HEK293 (cell line): ENCODE measurements around the gene AP1B1.

Experiments used
- CTCF ChIA-PET: fragments of 350-600 bp; formaldehyde crosslinking; extraction: SDS; loops from one replicate; lab custom pipeline; 2021; ENCODE audit warnings: antibody characterized with exemption; lab: Yijun Ruan, JAX
- POLR2A ChIA-PET: fragments of 300-600 bp; formaldehyde crosslinking; extraction: SDS; loops from one replicate; lab custom pipeline; 2020; ENCODE audit warnings: antibody characterized with exemption, inconsistent platforms; lab: Yijun Ruan, JAX
- H3K27ac ChIP-seq: fragments of 200-500 bp; sonication (Bioruptor generic); 2 replicates; pipeline ENCODE4 v1.5.1; 2014; ENCODE audit warnings: low read depth, low read length, control low read depth, inconsistent platforms; ENCODE audit errors: extremely low read depth
- H3K36me3 ChIP-seq, 2 experiments: fragments of 200-500 bp in 1 of 2; sonication (Bioruptor generic) in 1 of 2; 1 replicate in 1 of 2; 2 replicates in 1 of 2; pipeline ENCODE4 v1.5.1; 2014 to 2017; ENCODE audit warnings: inconsistent platforms in 2 of 2, low read length in 2 of 2; ENCODE audit not compliant: control insufficient read depth in 2 of 2, insufficient read depth in 1 of 2
- H3K4me1 ChIP-seq: fragments of 200-500 bp; sonication (Bioruptor generic); 2 replicates; pipeline ENCODE4 v1.5.1; 2014; ENCODE audit warnings: mild to moderate bottlenecking, low read length, inconsistent platforms; ENCODE audit not compliant: control insufficient read depth, insufficient read depth
- H3K4me3 ChIP-seq: 2 replicates; pipeline ENCODE4 v1.5.1; 2011; ENCODE audit warnings: low read depth, mild to moderate bottlenecking, control low read depth, low read length, moderate library complexity
- H3K9me3 ChIP-seq: fragments of 200-500 bp; sonication (Bioruptor generic); 2 replicates; pipeline ENCODE4 v1.5.1; 2014; ENCODE audit warnings: low read depth, low read length, inconsistent platforms; ENCODE audit not compliant: control insufficient read depth, insufficient read depth
- GLIS1 ChIP-seq: fragments of 450-650 bp; formaldehyde crosslinking; IDR thresholded peaks from 2 replicates; pipeline ENCODE4 v1.5.1; 2016; ENCODE audit warnings: missing biosample characterization, missing genetic modification characterization
- IKZF3 ChIP-seq: fragments of 450-650 bp; IDR thresholded peaks from 2 replicates; pipeline ENCODE4 v1.5.0; 2018; ENCODE audit warnings: missing biosample characterization, mild to moderate bottlenecking, missing genetic modification characterization, moderate library complexity
- KLF10 ChIP-seq: fragments of 450-650 bp; IDR thresholded peaks from 2 replicates; pipeline ENCODE4 v1.5.1; 2018; ENCODE audit warnings: missing biosample characterization, mild to moderate bottlenecking, missing genetic modification characterization
- KLF16 ChIP-seq: fragments of 450-650 bp; formaldehyde crosslinking; IDR thresholded peaks from 2 replicates; pipeline ENCODE4 v1.5.1; 2017; ENCODE audit warnings: missing biosample characterization, missing genetic modification characterization
- KLF17 ChIP-seq: fragments of 450-650 bp; formaldehyde crosslinking; IDR thresholded peaks from 2 replicates; pipeline ENCODE4 v1.5.1; 2016; ENCODE audit warnings: missing biosample characterization, missing genetic modification characterization
- KLF9 ChIP-seq: fragments of 450-650 bp; formaldehyde crosslinking; IDR thresholded peaks from 2 replicates; pipeline ENCODE4 v1.5.1; 2016; ENCODE audit warnings: missing biosample characterization, missing genetic modification characterization, low read depth
- MYNN ChIP-seq: fragments of 450-650 bp; formaldehyde crosslinking; IDR thresholded peaks from 2 replicates; pipeline ENCODE4 v1.5.1; 2016; ENCODE audit warnings: missing biosample characterization, missing genetic modification characterization, borderline replicate concordance
- OSR2 ChIP-seq: fragments of 450-650 bp; formaldehyde crosslinking; IDR thresholded peaks from 2 replicates; pipeline ENCODE4 v1.5.1; 2016; ENCODE audit warnings: missing biosample characterization, missing genetic modification characterization
- SP3 ChIP-seq: fragments of 450-650 bp; formaldehyde crosslinking; IDR thresholded peaks from 2 replicates; pipeline ENCODE4 v1.5.1; 2016; ENCODE audit warnings: missing biosample characterization, missing genetic modification characterization
- SP7 ChIP-seq: fragments of 450-650 bp; formaldehyde crosslinking; IDR thresholded peaks from 2 replicates; pipeline ENCODE4 v1.5.1; 2016; ENCODE audit warnings: missing biosample characterization, missing genetic modification characterization
- ZBTB17 ChIP-seq: fragments of 450-650 bp; formaldehyde crosslinking; IDR thresholded peaks from 2 replicates; pipeline ENCODE4 v1.5.1; 2016; ENCODE audit warnings: missing biosample characterization, missing genetic modification characterization
- ZBTB48 ChIP-seq: fragments of 450-650 bp; formaldehyde crosslinking; IDR thresholded peaks from 2 replicates; pipeline ENCODE4 v1.5.1; 2016; ENCODE audit warnings: missing biosample characterization, missing genetic modification characterization
- ZFHX2 ChIP-seq: fragments of 450-650 bp; formaldehyde crosslinking; conservative IDR thresholded peaks from 2 replicates; pipeline ENCODE4 v1.5.1; 2016; ENCODE audit warnings: missing biosample characterization, missing genetic modification characterization
- ZFP69B ChIP-seq: fragments of 450-650 bp; formaldehyde crosslinking; IDR thresholded peaks from 2 replicates; pipeline ENCODE4 v1.5.1; 2016; ENCODE audit warnings: missing biosample characterization, missing genetic modification characterization
- ZNF16 ChIP-seq: fragments of 450-650 bp; formaldehyde crosslinking; IDR thresholded peaks from 2 replicates; pipeline ENCODE4 v1.5.1; 2016; ENCODE audit warnings: low read depth, missing biosample characterization, missing genetic modification characterization
- ZNF169 ChIP-seq: fragments of 450-650 bp; formaldehyde crosslinking; IDR thresholded peaks from 2 replicates; pipeline ENCODE4 v1.5.1; 2016; ENCODE audit warnings: missing biosample characterization, missing genetic modification characterization
- ZNF223 ChIP-seq: fragments of 450-650 bp; formaldehyde crosslinking; IDR thresholded peaks from 2 replicates; pipeline ENCODE4 v1.5.1; 2016; ENCODE audit warnings: missing biosample characterization, missing genetic modification characterization
- ZNF24 ChIP-seq: fragments of 450-650 bp; formaldehyde crosslinking; IDR thresholded peaks from 2 replicates; pipeline ENCODE4 v1.5.1; 2016; ENCODE audit warnings: missing biosample characterization, missing genetic modification characterization
- ZNF280D ChIP-seq: fragments of 450-650 bp; formaldehyde crosslinking; IDR thresholded peaks from 2 replicates; pipeline ENCODE4 v1.5.1; 2016; ENCODE audit warnings: missing biosample characterization, missing genetic modification characterization
- ZNF324 ChIP-seq: fragments of 450-650 bp; formaldehyde crosslinking; IDR thresholded peaks from 2 replicates; pipeline ENCODE4 v1.5.1; 2016; ENCODE audit warnings: missing biosample characterization, missing genetic modification characterization
- ZNF335 ChIP-seq: fragments of 450-650 bp; formaldehyde crosslinking; conservative IDR thresholded peaks from 2 replicates; pipeline ENCODE4 v1.5.1; 2016; ENCODE audit warnings: missing biosample characterization, missing genetic modification characterization
- ZNF362 ChIP-seq: fragments of 450-650 bp; formaldehyde crosslinking; IDR thresholded peaks from 2 replicates; pipeline ENCODE4 v1.5.1; 2016; ENCODE audit warnings: missing biosample characterization, missing genetic modification characterization
- ZNF391 ChIP-seq: fragments of 450-650 bp; formaldehyde crosslinking; IDR thresholded peaks from 2 replicates; pipeline ENCODE4 v1.5.1; 2016; ENCODE audit warnings: low read depth, missing biosample characterization, missing genetic modification characterization, borderline replicate concordance
- ZNF449 ChIP-seq: fragments of 450-650 bp; formaldehyde crosslinking; IDR thresholded peaks from 2 replicates; pipeline ENCODE4 v1.5.1; 2017; ENCODE audit warnings: missing biosample characterization, mild to moderate bottlenecking, missing genetic modification characterization, moderate library complexity
- ZNF48 ChIP-seq: fragments of 450-650 bp; formaldehyde crosslinking; IDR thresholded peaks from 2 replicates; pipeline ENCODE4 v1.5.1; 2016; ENCODE audit warnings: missing biosample characterization, missing genetic modification characterization
- ZNF488 ChIP-seq: fragments of 450-650 bp; formaldehyde crosslinking; IDR thresholded peaks from 2 replicates; pipeline ENCODE4 v1.5.1; 2016; ENCODE audit warnings: missing biosample characterization, missing genetic modification characterization
- ZNF768 ChIP-seq: fragments of 450-650 bp; formaldehyde crosslinking; IDR thresholded peaks from 2 replicates; pipeline ENCODE4 v1.5.1; 2018; ENCODE audit warnings: missing biosample characterization, mild to moderate bottlenecking, missing genetic modification characterization

Gene AP1B1

GRCh38 chr22:29306835-29307595, 81.4 kb downstream of the AP1B1 start (continued):
- TF ChIP-seq MYNN (no peak), ZNF324 (tag by site-specific recombination) (no peak)

GRCh38 chr22:29306175-29306834, 82.1 kb downstream of the AP1B1 start, which contains the start of gene GAS2L1:
GAS2L1 (plus strand) TSS chr22:29306650; CDS start chr22:29308106, 1,456 bp downstream.
- Histone ChIP-seq H3K36me3 (peaks cover 0 to 8% of the 10 kb centered on the region in 2 experiments; a peak in 1 of 3 replicates), H3K4me1 (peaks cover 7% of the 10 kb centered on the region; the same call in 1 of the 2 replicates), H3K27ac (peak within 1 kb of the TSS; percentile 94), H3K4me3 (peak within 1 kb of the TSS; percentile 50), H3K9me3 (no peaks in the 10 kb centered on the region)
- ChIA-PET POLR2A (interaction anchor here (1.0 to 1.9 kb wide), 7 partner anchors 9 to 58 kb away, joined by 3 to 6 read pairs (median 3); partner anchors contain the start of gene RASL10A), CTCF (interaction anchor here (0.5 to 1.9 kb wide), 13 partner anchors 8 to 1815 kb away, joined by 3 to 15 read pairs (median 4); no protein-coding TSS in a partner anchor)
- TF ChIP-seq SP7 (tag by site-specific recombination) (peak; percentile 86), OSR2 (tag by site-specific recombination) (0 out of 2 replicates have a peak, but pooled peaks have one; percentile 17), KLF17 (tag by site-specific recombination) (peak; percentile 84; the same call in 1 of the 2 replicates), ZNF362 (tag by site-specific recombination) (no peak), KLF9 (tag by site-specific recombination) (peak; percentile 57), GLIS1 (tag by site-specific recombination) (peak; percentile 96), ZNF768 (tag by site-specific recombination) (no peak), KLF10 (peak; percentile 17; the same call in 1 of the 2 replicates), IKZF3 (peak; percentile 96), ZNF335 (peak; percentile 93), ZNF24 (tag by site-specific recombination) (peak; percentile 57), ZNF48 (tag by site-specific recombination) (no peak), KLF16 (tag by site-specific recombination) (peak; percentile 54; the same call in 1 of the 2 replicates), ZFHX2 (tag by site-specific recombination) (no peak), ZNF223 (tag by site-specific recombination) (no peak), ZBTB17 (tag by site-specific recombination) (peak; percentile 76), ZNF169 (tag by site-specific recombination) (no peak), ZNF280D (tag by site-specific recombination) (peak; percentile 43; the same call in 1 of the 2 replicates), ZFP69B (tag by site-specific recombination) (no peak; the same call in 1 of the 2 replicates), SP3 (peak; percentile 74), ZBTB48 (tag by site-specific recombination) (peak; percentile 60), ZNF391 (tag by site-specific recombination) (no peak; the same call in 1 of the 2 replicates), ZNF449 (peak; percentile 96), ZNF16 (tag by site-specific recombination) (no peak), ZNF488 (tag by site-specific recombination) (no peak)
